Fibroblast of the aortic adventitia (primary cell): ENCODE measurements around the gene GPC4. TPM values are rescaled to one million over a fixed set of nuclear protein-coding genes. Genes with fewer than 3 reads are reported as not detected.
A peak's percentile ranks its signal among the peaks of the same experiment; 100 is the strongest.

Experiments
- DNase-seq: peaks from one replicate; pipeline ENCODE4 v3.0.0-alpha.2; 2010; ENCODE audit warnings: low read depth
- H3K4me3 ChIP-seq: 2 replicates; pipeline ENCODE4 v1.5.1; 2011; ENCODE audit warnings: low read depth, mild to moderate bottlenecking, control low read depth, low read length, moderate library complexity
- CTCF ChIP-seq: IDR thresholded peaks from 2 replicates; pipeline ENCODE4 v1.5.1; 2011; ENCODE audit warnings: mild to moderate bottlenecking, low read length, control low read depth, inconsistent platforms; ENCODE audit not compliant: insufficient read depth
- total RNA-seq: library from RNA; depleted of rRNA; stranded (reverse); fragments of >200 nt; gene quantifications from 2 replicates; pipeline ENCODE4 v1.2.3, GENCODE V29; 2012; ENCODE audit warnings: low replicate concordance

GPC4 gene
- total RNA-seq, 1 donor: 0.54 TPM

DNA sequence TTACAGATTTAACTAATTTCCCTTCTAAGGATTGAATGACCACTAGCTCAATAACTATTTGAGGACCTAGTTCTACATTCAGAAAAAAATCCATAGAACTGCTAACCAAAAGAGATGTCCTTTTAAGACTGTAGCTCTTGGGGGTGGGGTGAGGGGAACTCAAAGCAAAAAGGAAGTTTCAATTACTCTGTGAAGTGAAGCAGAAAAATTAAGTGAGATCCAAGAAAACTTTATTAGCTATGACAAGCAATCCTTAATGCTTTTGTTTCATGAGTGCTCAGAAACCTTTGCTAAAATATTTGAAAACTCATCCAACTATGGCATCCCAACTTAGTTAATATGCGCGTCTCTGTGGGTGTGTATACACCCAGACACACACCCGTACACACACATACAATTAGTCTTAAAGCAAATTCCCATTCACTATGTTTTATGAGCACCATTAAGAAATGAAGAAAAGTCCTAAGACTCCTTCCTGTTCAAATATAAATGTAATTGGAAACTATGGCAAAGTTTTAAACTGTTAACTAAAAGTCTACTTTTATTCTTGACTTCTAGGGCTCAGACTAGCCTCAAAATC is 44.5 kb downstream of the GPC4 start:
- DNase-seq: no peak
- no peak overlapping the region for H3K4me3 ChIP-seq
- no peak for TF ChIP-seq CTCF

GRCh38 chrX:133369065-133369464 is 46.2 kb downstream of the GPC4 start:
- DNase-seq: no peak
- TF ChIP-seq CTCF: no peak
- no peak overlapping the region for H3K4me3 ChIP-seq

DNA sequence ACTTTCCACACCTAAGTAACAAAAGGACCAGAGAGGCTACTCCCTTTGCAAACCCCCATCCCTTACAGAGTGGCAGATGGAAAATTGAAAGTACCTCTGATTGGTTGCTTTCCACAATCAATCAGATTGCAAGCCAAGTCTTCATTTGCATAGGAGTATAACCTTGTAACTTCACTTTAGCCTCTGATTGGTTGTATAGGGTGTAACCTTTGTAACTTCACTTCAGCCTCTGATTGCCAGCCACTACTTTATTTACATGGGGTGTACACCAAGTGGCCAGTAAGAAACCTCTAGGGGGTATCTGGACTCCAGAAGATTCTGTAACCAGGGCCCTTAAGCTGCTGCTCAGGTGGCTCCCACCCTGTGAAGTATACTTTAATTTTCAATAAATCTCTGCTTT is 48.6 kb downstream of the GPC4 start:
- no peak for TF ChIP-seq CTCF
- H3K4me3 ChIP-seq: no peak overlapping the region
- DNase-seq: no peak

DNA sequence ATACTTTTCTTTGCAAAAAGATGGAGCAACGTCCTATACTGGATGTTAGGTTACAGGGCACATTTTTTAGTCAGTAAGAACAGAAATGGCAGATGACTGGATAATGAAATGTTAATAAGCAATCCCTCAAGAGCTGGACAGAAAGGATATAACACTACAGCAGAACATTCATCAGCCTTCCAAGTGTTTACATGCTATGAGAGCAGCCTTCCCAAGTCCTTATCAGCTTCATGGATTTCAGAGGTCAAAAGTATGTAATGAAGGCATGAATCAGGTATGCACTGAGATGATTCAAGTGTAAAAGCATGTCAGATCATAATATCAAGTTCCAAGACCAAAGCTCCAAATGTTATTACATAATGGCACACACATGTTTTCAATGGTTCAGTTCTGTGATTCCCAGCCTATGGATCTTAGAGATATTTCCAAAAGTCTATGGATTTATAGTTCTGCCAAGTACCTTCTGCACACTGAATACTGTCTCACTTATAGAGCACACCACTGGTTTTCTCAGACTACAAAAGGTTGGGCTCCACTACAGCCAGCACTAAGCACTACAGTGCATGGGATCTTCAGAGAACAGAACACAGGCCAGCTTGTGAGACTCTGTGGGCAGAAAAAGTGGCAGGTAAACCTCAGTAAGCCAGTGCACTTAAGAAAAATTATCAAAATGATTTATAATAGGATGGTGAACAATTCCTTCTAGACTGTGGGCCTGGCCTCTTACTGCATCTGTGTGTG is 49.2 kb downstream of the GPC4 start:
- no peak overlapping the region for H3K4me3 ChIP-seq
- TF ChIP-seq CTCF: no peak
- peak; percentile 46 for DNase-seq

DNA sequence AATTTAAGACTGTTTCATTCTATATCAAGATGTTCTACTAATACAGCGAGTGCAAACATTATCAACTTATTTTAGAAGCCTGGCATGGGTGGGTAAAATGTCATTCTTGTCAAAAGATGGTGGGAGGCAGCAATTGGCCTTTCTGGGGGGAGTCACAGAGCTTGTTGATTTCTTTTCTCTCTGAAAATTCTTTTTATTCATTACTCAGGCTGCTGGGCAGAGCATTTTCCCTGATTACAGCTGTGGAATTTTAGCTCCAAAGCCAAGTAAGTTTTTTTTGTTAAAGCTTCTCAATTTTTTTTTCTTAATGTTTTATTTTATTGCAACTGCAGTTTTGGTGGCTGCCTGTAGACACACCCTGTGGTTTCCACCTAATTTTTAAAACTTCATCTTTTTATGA is 50.4 kb downstream of the GPC4 start:
- DNase-seq: peak; percentile 18

GRCh38 chrX:133364196-133364595 is 51.1 kb downstream of the GPC4 start:
- DNase-seq: peak; percentile 33

More for the DNA sequence above, 50.4 kb downstream of the GPC4 start:
- TF ChIP-seq CTCF: no peak
- H3K4me3 ChIP-seq: no peak overlapping the region

More at GRCh38 chrX:133364196-133364595, 51.1 kb downstream of the GPC4 start:
- no peak for TF ChIP-seq CTCF
- H3K4me3 ChIP-seq: no peak overlapping the region
